Spleen (tissue), 11 donors: ENCODE data around the gene UBE2V1. TPM values are rescaled to one million over a fixed set of nuclear protein-coding genes. Genes with fewer than 3 reads are reported as not detected.
"Not testable (repeated sequence)": the region's sequence is repeated elsewhere in the genome, so short reads cannot be mapped to it uniquely, and the experiment has no call there.

ENCODE experiments used
- DNase-seq: peaks from one replicate; pipeline ENCODE4 v3.0.0-alpha.2; 2020
- H3K27ac ChIP-seq, 8 donors: fragments of 200-600 bp; sonication (generic) in 7 of 8; 1 replicate in 4 of 8; 2 replicates in 4 of 8; pipeline versions ENCODE4 v1.5.0 to v1.8.0; 2016 to 2021; ENCODE audit warnings: inconsistent platforms in 4 of 8, mild to moderate bottlenecking in 4 of 8, moderate library complexity in 1 of 8
- H3K27me3 ChIP-seq, 7 donors: fragments of 200-600 bp; sonication (generic) in 6 of 7; replicated peaks in 1 of 7; 1 replicate in 4 of 7; 2 replicates in 3 of 7; pipeline versions ENCODE4 v1.5.0 to v1.8.0; 2016 to 2021; ENCODE audit warnings: inconsistent platforms in 3 of 7, mild to moderate bottlenecking in 1 of 7
- H3K36me3 ChIP-seq, 6 donors: fragments of 200-600 bp; sonication (generic) in 5 of 6; 1 replicate in 4 of 6; 2 replicates in 2 of 6; pipeline versions ENCODE4 v1.5.0 to v1.8.0; 2016 to 2021; ENCODE audit warnings: inconsistent platforms in 2 of 6
- H3K4me1 ChIP-seq, 6 donors: fragments of 200-600 bp; sonication (generic) in 5 of 6; 1 replicate in 3 of 6; 2 replicates in 3 of 6; pipeline versions ENCODE4 v1.5.0 to v1.8.0; 2016 to 2021; ENCODE audit warnings: inconsistent platforms in 3 of 6
- H3K4me3 ChIP-seq, 8 donors: fragments of 200-600 bp; sonication (generic) in 7 of 8; 1 replicate in 4 of 8; 2 replicates in 4 of 8; pipeline versions ENCODE4 v1.5.0 to v1.8.0; 2016 to 2021; ENCODE audit warnings: inconsistent platforms in 4 of 8, mild to moderate bottlenecking in 4 of 8, moderate library complexity in 2 of 8
- H3K9me3 ChIP-seq, 8 donors: fragments of 200-600 bp; sonication (generic) in 7 of 8; 1 replicate in 4 of 8; 2 replicates in 4 of 8; pipeline versions ENCODE4 v1.5.0 to v1.8.0; 2016 to 2021; ENCODE audit warnings: inconsistent platforms in 4 of 8
- CTCF ChIP-seq, 11 experiments: fragments of 200-600 bp in 7 of 11; fragments of 450-650 bp in 4 of 11; sonication (generic) in 4 of 11; IDR thresholded peaks in 8 of 11; conservative IDR thresholded peaks in 3 of 11; 1 replicate in 7 of 11; 2 replicates in 4 of 11; pipeline versions ENCODE4 v1.4.0 to v1.8.0; 2016 to 2021; ENCODE audit warnings: antibody characterized with exemption in 11 of 11, inconsistent platforms in 4 of 11, mild to moderate bottlenecking in 1 of 11
- POLR2A ChIP-seq, 3 donors: fragments of 450-650 bp; IDR thresholded peaks; one replicate each; pipeline ENCODE4 v1.5.1; 2017; ENCODE audit warnings: antibody characterized with exemption in 3 of 3, mild to moderate bottlenecking in 1 of 3
- POLR2AphosphoS5 ChIP-seq, 3 donors: sonication (generic); formaldehyde crosslinking; IDR thresholded peaks; one replicate each; pipeline ENCODE4 v1.5.1; 2017; ENCODE audit warnings: antibody characterized with exemption in 3 of 3
- WGBS, 5 donors: extraction: QIAGEN DNeasy Blood & Tissue Kit in 3 of 5; methylation state at CpG; one replicate each; pipeline versions ENCODE4 v1.1.5 to v1.1.7; 2013 to 2018; 5-methylcytosine and 5-hydroxymethylcytosine counted together
- intact Hi-C: fragments of 100-400 bp; cut with DNase I; formaldehyde crosslinking; loops from one replicate; pipeline ENCODE4 v1.15.0; 2023; ENCODE audit warnings: low total_unique reads
- polyA plus RNA-seq, 3 donors: library from polyadenylated mRNA; stranded (reverse); fragments of 200-250 nt; gene quantifications; one replicate each; pipeline ENCODE4 v1.2.1, GENCODE V29; 2013
- total RNA-seq, 7 donors: library from RNA; depleted of rRNA in 3 of 7; stranded (reverse); fragments of >200 nt in 3 of 7; fragmentation: NEBNext Ultra II Directional in 4 of 7; extraction: Animal tissue kit (Norgen Biotek cat#: 25700) in 4 of 7; gene quantifications; one replicate each; pipeline versions ENCODE4 v1.1.0 to v1.2.1, GENCODE V29; 2016 to 2021
- donor health status: healthy with polysubstance abuse.
- donor health status: DM: no; HTN: no; CAD: no; lungs with moderate emphysema.
- donor health status: DM: no; HTN: no; CAD: no.
- donor health status: Bipolar disorder and iron deficiency.
- donor health status: healthy.
- donor health status: DM: no; HTN: no; CAD: no.
- donor health status: DM: yes; HTN: yes; CAD: no.

UBE2V1 gene
- total and polyA plus RNA-seq, 10 donors = 62.3 to 140 (median 122) TPM

GRCh38 chr20:50108556-50109235, 4.3 kb downstream of the UBE2V1 start:
- Histone ChIP-seq H3K9me3 (no peaks in the 10 kb centered on the region), H3K4me1 (peaks cover 48 to 94% (median 82%) of the 10 kb centered on the region in 6 donors)
- intact Hi-C loops = no loop called here

GRCh38 chr20:50107796-50108331, 5.1 kb downstream of the UBE2V1 start:
- TF ChIP-seq POLR2AphosphoS5 (IDR thresholded peaks at IDR 0.05) (no peak), CTCF (IDR thresholded peaks at IDR 0.05 in 8 of 11, conservative IDR thresholded peaks at IDR 0.05 in 3 of 11) (no peak), POLR2A (IDR thresholded peaks at IDR 0.05) (no peak)
- 60 to 76% (median 75%) methylated on average over 6 of the region's 6 CpGs for WGBS, 5 donors
- Histone ChIP-seq H3K4me3 (no peak overlapping the region), H3K4me1 (peaks cover 43 to 96% (median 84%) of the 10 kb centered on the region in 6 donors), H3K9me3 (no peaks in the 10 kb centered on the region), H3K36me3 (peaks cover 0 to 24% (median 0%) of the 10 kb centered on the region in 6 donors), H3K27ac (peak overlapping the region in 6 of 8 donors; percentile 2 to 98 (median 34)), H3K27me3 (no peaks in the 10 kb centered on the region)
- intact Hi-C loops = no loop called here
- no peak for DNase-seq

More at GRCh38 chr20:50108556-50109235, 4.3 kb downstream of the UBE2V1 start:
- TF ChIP-seq POLR2AphosphoS5 (IDR thresholded peaks at IDR 0.05) = no peak
- TF ChIP-seq CTCF (IDR thresholded peaks at IDR 0.05 in 8 of 11, conservative IDR thresholded peaks at IDR 0.05 in 3 of 11) = no peak
- no peak for TF ChIP-seq POLR2A (IDR thresholded peaks at IDR 0.05)
- peaks cover 0 to 17% (median 0%) of the 10 kb centered on the region in 6 donors for H3K36me3 ChIP-seq
- DNase-seq = no peak
- 69 to 79% (median 71%) methylated on average over 4 of the region's 4 CpGs for WGBS, 5 donors
- no peak overlapping the region for H3K4me3 ChIP-seq
- H3K27ac ChIP-seq = peak overlapping the region in 4 of 8 donors; percentile 25 to 98 (median 64)
- no peaks in the 10 kb centered on the region for H3K27me3 ChIP-seq

GRCh38 chr20:50107086-50107660, 5.8 kb downstream of the UBE2V1 start:
- peak overlapping the region in 5 of 8 donors; percentile 32 to 98 (median 41) for H3K27ac ChIP-seq

GRCh38 chr20:50106669-50107068, 6.3 kb downstream of the UBE2V1 start:
- intact Hi-C loops, DNase-seq, H3K9me3 ChIP-seq, H3K4me3 ChIP-seq, H3K27me3 ChIP-seq: not testable (repeated sequence)
- WGBS, 5 donors = 65 to 91% (median 79%) methylated on average over 5 of the region's 5 CpGs
- H3K4me1 ChIP-seq = peaks cover 38 to 99% (median 89%) of the 10 kb centered on the region in 6 donors
- peak overlapping the region in 5 of 8 donors; percentile 25 to 98 (median 41) for H3K27ac ChIP-seq
- H3K36me3 ChIP-seq = peaks cover 0 to 30% (median 0%) of the 10 kb centered on the region in 6 donors

More at GRCh38 chr20:50107086-50107660, 5.8 kb downstream of the UBE2V1 start:
- Histone ChIP-seq H3K4me3 (no peak overlapping the region), H3K27me3 (no peaks in the 10 kb centered on the region), H3K4me1 (peaks cover 41 to 99% (median 89%) of the 10 kb centered on the region in 6 donors), H3K9me3 (no peaks in the 10 kb centered on the region), H3K36me3 (peaks cover 0 to 30% (median 0%) of the 10 kb centered on the region in 6 donors)
- TF ChIP-seq CTCF (IDR thresholded peaks at IDR 0.05 in 8 of 11, conservative IDR thresholded peaks at IDR 0.05 in 3 of 11) (no peak), POLR2A (IDR thresholded peaks at IDR 0.05) (no peak), POLR2AphosphoS5 (IDR thresholded peaks at IDR 0.05) (no peak)
- intact Hi-C loops = no loop called here
- 64 to 77% (median 71%) methylated on average over 6 of the region's 6 CpGs for WGBS, 5 donors
- DNase-seq = no peak

GRCh38 chr20:50103464-50104107, 9.4 kb downstream of the UBE2V1 start:
- H3K27ac ChIP-seq, intact Hi-C loops, DNase-seq, H3K9me3 ChIP-seq, H3K27me3 ChIP-seq, H3K4me3 ChIP-seq: not testable (repeated sequence)
- Histone ChIP-seq H3K36me3 (peaks cover 0 to 43% (median 0%) of the 10 kb centered on the region in 6 donors), H3K4me1 (peaks cover 15 to 99% (median 83%) of the 10 kb centered on the region in 6 donors)
- WGBS, 5 donors = 84 to 93% (median 90%) methylated on average over 15 of the region's 15 CpGs

GRCh38 chr20:50102551-50102950, 10.4 kb downstream of the UBE2V1 start:
- intact Hi-C loops, H3K27ac ChIP-seq, DNase-seq, H3K9me3 ChIP-seq, H3K4me3 ChIP-seq, H3K27me3 ChIP-seq: not testable (repeated sequence)
- peaks cover 8 to 99% (median 75%) of the 10 kb centered on the region in 6 donors for H3K4me1 ChIP-seq
- 91 to 97% (median 94%) methylated on average over 13 to 14 of the region's 14 CpGs for WGBS, 5 donors
- peaks cover 0 to 43% (median 0%) of the 10 kb centered on the region in 6 donors for H3K36me3 ChIP-seq
